B cell (primary cell): ENCODE measurements around the gene MYT1.

Experiments
- EZH2 ChIP-seq: IDR thresholded peaks from 2 replicates; pipeline ENCODE4 v1.6.1; 2012; ENCODE audit warnings: borderline replicate concordance, low read depth, mild to moderate bottlenecking, moderate library complexity, low read length; ENCODE audit not compliant: insufficient read depth, poor library complexity, severe bottlenecking
- TF ChIP-seq, protein P1 (sequence below): fragments of 200-600 bp; IDR thresholded peaks from one replicate; pipeline ENCODE4 v1.8.0; 2022; ENCODE audit warnings: antibody characterized with exemption, mild to moderate bottlenecking

DNA sequence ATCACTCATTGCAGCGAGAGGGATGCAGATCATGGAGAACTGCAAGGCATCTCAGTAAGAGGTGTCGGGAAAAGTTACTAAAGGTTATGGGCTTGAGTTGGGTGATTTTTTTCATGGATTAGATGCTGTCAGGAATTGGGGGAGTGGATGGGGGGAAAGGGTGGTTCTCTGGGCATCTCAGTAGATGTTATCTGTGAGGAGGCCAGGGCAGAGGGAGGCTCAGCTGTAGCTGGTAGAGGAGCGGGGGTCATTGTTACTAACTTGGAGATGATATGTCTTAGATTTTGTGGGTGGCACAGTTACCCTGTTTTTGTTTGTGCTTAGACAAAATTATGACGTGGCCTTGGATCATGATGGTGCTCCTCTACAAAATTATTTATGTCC lies 88.7 kb downstream of the MYT1 start:
- TF ChIP-seq, protein P1, sequence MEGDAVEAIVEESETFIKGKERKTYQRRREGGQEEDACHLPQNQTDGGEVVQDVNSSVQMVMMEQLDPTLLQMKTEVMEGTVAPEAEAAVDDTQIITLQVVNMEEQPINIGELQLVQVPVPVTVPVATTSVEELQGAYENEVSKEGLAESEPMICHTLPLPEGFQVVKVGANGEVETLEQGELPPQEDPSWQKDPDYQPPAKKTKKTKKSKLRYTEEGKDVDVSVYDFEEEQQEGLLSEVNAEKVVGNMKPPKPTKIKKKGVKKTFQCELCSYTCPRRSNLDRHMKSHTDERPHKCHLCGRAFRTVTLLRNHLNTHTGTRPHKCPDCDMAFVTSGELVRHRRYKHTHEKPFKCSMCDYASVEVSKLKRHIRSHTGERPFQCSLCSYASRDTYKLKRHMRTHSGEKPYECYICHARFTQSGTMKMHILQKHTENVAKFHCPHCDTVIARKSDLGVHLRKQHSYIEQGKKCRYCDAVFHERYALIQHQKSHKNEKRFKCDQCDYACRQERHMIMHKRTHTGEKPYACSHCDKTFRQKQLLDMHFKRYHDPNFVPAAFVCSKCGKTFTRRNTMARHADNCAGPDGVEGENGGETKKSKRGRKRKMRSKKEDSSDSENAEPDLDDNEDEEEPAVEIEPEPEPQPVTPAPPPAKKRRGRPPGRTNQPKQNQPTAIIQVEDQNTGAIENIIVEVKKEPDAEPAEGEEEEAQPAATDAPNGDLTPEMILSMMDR: no peak
- TF ChIP-seq EZH2: no peak
